IPS-NIHi11 (cell line): ENCODE data around the gene ZNF280C.
"Not testable (repeated sequence)": the region's sequence is repeated elsewhere in the genome, so short reads cannot be mapped to it uniquely, and the experiment has no call there.

Source experiments
- DNase-seq: peaks from one replicate; pipeline ENCODE4 v3.0.0; 2012; ENCODE audit warnings: mixed read lengths, low spot score

The ZNF280C gene

GRCh38 chrX:130261296-130261893, 7.3 kb downstream of the ZNF280C start:
- DNase-seq: no peak

DNA sequence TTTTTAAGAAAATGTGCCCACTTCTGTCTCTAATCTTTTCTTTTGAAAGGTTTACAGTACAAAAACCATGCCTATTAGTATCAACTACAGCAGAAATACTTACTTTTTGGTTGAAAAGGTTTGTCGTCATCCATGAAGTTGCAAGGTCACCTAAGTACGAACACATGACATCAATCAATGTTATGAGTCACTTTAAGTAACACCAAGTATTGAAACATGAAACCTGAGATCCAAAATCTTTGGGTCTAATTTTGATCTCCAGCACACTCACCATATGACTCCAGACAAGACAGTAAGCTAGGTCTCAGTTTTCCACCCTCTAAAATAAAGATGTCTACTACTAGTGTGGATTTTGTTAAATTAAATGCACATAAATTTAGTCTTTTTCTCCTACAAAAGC, 8.4 kb downstream of the ZNF280C start:
- DNase-seq: no peak

- DNase-seq: no peak
Measured at GRCh38 chrX:130253916-130254315, 14.8 kb downstream of the ZNF280C start.

DNA sequence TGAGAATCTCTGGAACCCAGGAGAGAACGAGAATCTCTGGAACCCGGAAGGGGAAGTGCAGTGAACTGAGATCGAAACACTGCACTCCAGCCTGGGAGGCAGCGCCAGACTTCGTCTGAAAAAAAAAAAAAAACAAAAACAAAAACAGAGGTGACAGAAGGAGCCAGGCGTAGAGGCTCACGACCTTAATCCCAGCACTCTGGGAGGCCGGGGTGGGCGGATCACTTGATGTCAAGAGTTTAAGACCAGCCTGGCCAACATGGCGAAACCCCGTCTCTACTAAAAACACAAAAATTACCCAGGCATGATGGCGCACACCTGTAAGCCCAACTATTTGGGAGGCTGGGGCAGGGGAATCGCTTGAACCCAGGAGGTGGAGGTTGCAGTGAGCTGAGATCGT, 17.0 kb downstream of the ZNF280C start:
- DNase-seq: no peak

GRCh38 chrX:130247996-130248395, 20.7 kb downstream of the ZNF280C start:
- DNase-seq: no peak

- no peak for DNase-seq
Measured at GRCh38 chrX:130246084-130246483, 22.6 kb downstream of the ZNF280C start.

GRCh38 chrX:130245441-130245840, 23.3 kb downstream of the ZNF280C start:
- DNase-seq: no peak

DNA sequence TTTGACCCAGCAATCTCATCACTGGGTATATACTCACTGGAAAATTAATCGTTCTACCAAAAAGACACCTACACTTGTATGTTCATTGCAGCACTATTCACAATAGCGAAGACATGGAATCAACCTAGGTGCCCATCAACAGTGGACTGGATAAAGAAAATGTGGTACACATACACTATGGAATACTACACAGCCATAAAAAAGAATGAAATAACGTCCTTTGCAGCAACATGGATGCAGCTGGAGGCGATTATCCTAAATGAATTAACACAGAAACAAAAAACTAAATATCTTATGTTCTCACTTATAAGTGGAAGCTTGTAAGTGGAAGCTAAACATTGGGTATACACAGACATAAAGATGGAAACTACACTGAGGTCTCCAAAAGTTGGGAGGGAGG, 37.5 kb downstream of the ZNF280C start:
- not testable (repeated sequence) for DNase-seq

- DNase-seq: no peak
Measured at GRCh38 chrX:130228871-130229270, 39.8 kb downstream of the ZNF280C start.

DNA sequence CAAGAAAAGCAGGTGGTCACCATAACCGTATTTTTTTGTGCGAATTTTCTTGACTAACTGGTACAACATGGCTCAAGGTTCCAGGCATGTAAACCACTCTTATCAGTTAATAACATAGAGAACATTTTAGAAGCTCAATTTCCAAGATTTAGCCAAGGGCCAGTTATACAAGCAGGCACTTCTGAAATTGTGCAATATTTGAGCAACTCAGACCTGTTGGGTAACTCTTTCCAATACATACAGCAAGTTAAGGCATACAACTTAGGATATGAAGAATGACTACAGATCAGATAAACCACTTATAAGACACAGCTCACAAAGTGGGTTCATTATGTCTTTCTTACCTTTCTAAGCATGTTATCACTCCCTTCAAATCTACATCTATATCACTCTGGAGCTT, 43.9 kb downstream of the ZNF280C start:
- no peak for DNase-seq

DNA sequence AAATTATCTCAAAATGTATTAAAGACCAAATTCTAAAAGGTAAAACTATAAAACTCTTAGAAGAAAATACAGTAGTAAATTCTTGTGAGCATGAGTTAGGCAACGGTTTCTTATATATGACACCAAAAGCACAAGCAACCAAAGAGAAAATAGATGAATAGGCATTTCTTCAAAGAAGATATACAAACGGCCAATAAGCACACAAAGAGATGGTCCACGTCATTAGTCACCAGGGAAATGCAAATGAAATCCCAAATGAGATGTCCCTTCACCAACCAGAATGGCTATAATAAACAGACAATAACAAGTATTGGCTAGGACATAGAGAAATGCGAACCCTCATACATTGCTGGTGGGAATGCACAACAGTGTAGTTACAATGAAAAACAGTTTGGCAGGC, 52.4 kb downstream of the ZNF280C start:
- no peak for DNase-seq

- DNase-seq: no peak
Measured at GRCh38 chrX:130213376-130213775, 55.3 kb downstream of the ZNF280C start.

DNA sequence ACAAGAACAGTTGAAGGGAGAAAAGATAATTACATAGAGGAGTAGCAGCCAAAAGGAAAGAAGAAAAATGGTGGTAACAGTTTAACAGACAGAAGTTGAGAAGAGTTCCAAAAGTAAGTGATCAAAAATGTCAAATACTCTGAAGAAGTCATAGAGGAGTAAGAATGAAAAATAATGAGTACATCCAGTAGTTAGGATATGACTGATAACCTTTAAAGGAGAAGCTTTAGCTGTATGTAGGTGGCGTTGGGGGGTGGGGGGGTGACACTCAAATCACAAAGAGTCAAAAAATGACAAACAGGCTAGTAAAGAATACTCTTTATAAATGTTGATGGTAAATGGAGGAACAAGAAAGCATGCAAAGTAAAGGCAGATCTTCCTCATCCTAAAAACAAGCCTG, 56.3 kb downstream of the ZNF280C start:
- DNase-seq: no peak

DNA sequence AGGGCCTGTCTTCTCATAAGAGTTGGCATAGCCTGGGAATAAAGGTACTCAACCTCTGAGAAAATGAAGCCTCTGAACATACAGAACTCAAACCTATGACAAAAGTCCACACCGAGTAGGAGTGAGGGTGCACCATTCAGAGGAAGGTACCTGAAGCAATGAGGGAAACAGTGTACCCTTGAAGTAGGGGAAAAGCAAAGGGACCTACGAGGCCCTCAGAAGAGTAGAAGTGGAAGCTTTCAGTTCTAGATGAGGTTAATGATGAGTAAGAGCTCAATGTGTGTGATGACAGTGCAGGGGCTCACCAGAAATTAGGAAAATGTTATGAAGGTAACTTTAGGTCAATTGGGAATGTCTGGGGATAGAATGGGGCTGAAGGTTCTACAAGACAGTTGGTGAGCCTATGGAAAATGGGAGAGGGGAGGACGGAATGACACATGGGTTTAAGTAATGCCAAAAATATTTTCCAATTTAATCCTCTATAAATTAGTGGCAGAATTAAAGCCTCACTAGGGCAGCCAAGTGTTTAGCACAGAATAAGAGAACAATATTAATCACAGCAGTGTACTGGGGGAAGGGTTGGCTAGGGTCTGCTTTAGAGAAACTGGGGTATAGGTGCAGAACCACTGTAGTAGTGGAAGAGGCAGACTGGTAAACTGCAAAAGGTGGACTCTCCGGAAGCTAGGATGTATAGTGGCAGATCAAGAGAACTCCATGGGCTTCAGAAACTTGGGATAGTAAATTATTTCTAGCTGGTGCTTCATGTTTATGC, 57.1 kb downstream of the ZNF280C start:
- DNase-seq: no peak

DNA sequence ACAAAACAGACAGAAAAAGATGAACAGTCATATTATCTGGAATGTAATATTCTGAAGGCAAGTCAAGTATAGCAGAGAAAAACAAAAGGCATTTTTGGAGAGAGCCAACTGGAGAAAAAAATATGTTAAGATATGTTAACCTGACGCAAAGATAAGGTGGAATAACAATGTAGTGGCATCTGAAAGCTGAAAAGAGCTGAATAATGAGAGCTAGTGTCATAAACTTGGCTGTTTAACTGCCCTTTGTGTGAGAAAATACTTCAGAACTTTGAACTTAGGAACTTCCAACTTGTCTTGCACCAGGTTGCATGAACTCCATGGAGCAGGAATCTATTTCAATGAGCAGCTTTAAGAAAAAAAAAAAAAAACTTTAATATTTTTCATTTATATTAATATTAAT, 64.1 kb downstream of the ZNF280C start:
- no peak for DNase-seq

- DNase-seq: no peak
Measured at GRCh38 chrX:130197464-130197863, 71.2 kb downstream of the ZNF280C start.

- no peak for DNase-seq
Measured at GRCh38 chrX:130196466-130196865, 72.2 kb downstream of the ZNF280C start.

GRCh38 chrX:130190801-130191200, 77.9 kb downstream of the ZNF280C start:
- no peak for DNase-seq

DNA sequence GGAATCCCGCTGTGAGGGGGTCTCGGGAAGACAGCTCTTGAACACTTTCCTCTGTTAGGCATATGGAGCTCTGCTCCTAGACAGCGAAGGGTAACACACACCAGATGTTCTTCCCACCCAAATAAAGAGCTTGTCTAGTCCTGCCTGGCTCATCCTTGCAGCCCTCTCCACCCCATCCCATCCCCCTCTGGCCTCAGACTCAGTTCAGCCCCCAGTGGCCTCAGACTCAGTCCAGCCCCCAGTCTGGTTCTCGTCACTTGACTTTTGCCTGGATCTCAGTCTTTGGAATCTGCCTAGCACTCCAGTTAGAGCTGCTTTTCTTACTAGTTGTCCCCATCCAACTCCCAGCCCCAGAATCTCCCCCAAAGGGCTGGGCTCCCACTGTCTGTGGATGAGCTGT, 82.0 kb downstream of the ZNF280C start:
- DNase-seq: no peak

DNA sequence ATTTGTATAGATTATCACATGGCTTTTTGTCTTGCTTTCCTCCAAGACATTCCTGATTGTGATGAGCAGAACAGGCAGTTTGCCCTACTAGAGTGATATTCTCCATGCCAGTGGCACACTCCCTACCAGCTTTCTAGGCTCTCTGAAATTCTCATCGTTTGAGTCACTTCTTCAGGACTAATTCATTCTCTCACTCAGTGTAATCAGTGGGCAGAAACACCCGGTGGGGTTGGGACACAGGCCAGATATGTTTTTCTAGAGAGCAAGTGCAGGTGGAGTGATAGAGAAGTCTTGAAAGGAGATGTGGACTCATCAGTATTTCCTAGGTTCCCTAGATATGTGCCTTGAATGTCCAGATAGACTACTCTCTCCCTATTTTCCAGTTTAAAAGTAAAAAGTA, 83.8 kb downstream of the ZNF280C start:
- no peak for DNase-seq

DNA sequence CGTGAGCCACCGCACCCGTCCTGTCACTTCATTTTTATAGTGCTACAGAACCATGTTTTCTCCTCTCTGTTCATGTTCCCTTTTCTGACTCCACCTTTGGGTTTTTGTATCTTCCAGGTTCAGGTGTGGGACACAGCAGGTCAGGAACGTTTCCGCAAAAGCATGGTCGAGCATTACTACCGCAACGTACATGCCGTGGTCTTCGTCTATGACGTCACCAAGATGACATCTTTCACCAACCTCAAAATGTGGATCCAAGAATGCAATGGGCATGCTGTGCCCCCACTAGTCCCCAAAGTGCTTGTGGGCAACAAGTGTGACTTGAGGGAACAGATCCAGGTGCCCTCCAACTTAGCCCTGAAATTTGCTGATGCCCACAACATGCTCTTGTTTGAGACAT, 84.5 kb downstream of the ZNF280C start:
- DNase-seq: no peak

- no peak for DNase-seq
Measured at GRCh38 chrX:130179579-130180215, 89.0 kb downstream of the ZNF280C start.

- no peak for DNase-seq
Measured at GRCh38 chrX:130179170-130179569, 89.5 kb downstream of the ZNF280C start.
